GM10266 (cell line): ENCODE data around the gene MINDY4.

ENCODE experiments used
- DNase-seq: peaks from one replicate; pipeline ENCODE4 v3.0.0; 2012; ENCODE audit errors: extremely low spot score
- CTCF ChIP-seq: IDR thresholded peaks from 2 replicates; pipeline ENCODE4 v1.5.1; 2012; ENCODE audit warnings: mild to moderate bottlenecking, low read depth; ENCODE audit not compliant: control insufficient read depth, insufficient read depth; ENCODE audit errors: missing control alignments

MINDY4 gene

GRCh38 chr7:30866939-30867338 is 95.7 kb downstream of the MINDY4 start:
- no peak for TF ChIP-seq CTCF
- DNase-seq: no peak

- TF ChIP-seq CTCF: no peak
- no peak for DNase-seq
Observed at GRCh38 chr7:30867483-30867882, 96.3 kb downstream of the MINDY4 start.

GRCh38 chr7:30869794-30870611 is 98.8 kb downstream of the MINDY4 start:
- no peak for TF ChIP-seq CTCF
- no peak for DNase-seq

GRCh38 chr7:30870821-30871518 is 99.8 kb downstream of the MINDY4 start:
- TF ChIP-seq CTCF: no peak

GRCh38 chr7:30871655-30872054 is 100.4 kb downstream of the MINDY4 start:
- no peak for TF ChIP-seq CTCF

More at GRCh38 chr7:30870821-30871518, 99.8 kb downstream of the MINDY4 start:
- no peak for DNase-seq

GRCh38 chr7:30873207-30873606 is 102.0 kb downstream of the MINDY4 start:
- no peak for DNase-seq
- TF ChIP-seq CTCF: no peak

More at GRCh38 chr7:30871655-30872054, 100.4 kb downstream of the MINDY4 start:
- no peak for DNase-seq

GRCh38 chr7:30873656-30874055 is 102.4 kb downstream of the MINDY4 start:
- no peak for TF ChIP-seq CTCF
- no peak for DNase-seq
